Suprapubic skin (tissue), 4 donors: ENCODE data around the gene ROBO1. TPM values are rescaled to one million over a fixed set of nuclear protein-coding genes. Genes with fewer than 3 reads are reported as not detected.

ENCODE experiments used
- DNase-seq, 2 donors: peaks; one replicate each; pipeline ENCODE4 v3.0.0-alpha.2; 2019; ENCODE audit warnings: low spot score in 2 of 2
- H3K27ac ChIP-seq: fragments of 200-600 bp; sonication (generic); one replicate; pipeline ENCODE4 v1.5.1; 2019
- H3K27me3 ChIP-seq: fragments of 200-600 bp; sonication (generic); one replicate; pipeline ENCODE4 v1.5.1; 2019
- H3K36me3 ChIP-seq: fragments of 200-600 bp; sonication (generic); one replicate; pipeline ENCODE4 v1.5.1; 2019
- H3K4me1 ChIP-seq: fragments of 200-600 bp; sonication (generic); one replicate; pipeline ENCODE4 v1.5.1; 2019
- H3K4me3 ChIP-seq: fragments of 200-600 bp; sonication (generic); one replicate; pipeline ENCODE4 v1.5.1; 2019; ENCODE audit warnings: mild to moderate bottlenecking
- H3K9me3 ChIP-seq: fragments of 200-600 bp; sonication (generic); one replicate; pipeline ENCODE4 v1.5.1; 2019
- EP300 ChIP-seq: sonication (generic); formaldehyde crosslinking; IDR thresholded peaks from one replicate; pipeline ENCODE4 v1.6.1; 2017; ENCODE audit warnings: antibody characterized with exemption
- POLR2A ChIP-seq, 2 donors: fragments of 450-650 bp; IDR thresholded peaks; one replicate each; pipeline ENCODE4 v1.6.1; 2017; ENCODE audit warnings: antibody characterized with exemption in 2 of 2, mild to moderate bottlenecking in 2 of 2, moderate library complexity in 2 of 2
- POLR2AphosphoS5 ChIP-seq, 3 donors: sonication (generic); formaldehyde crosslinking; IDR thresholded peaks; one replicate each; pipeline ENCODE4 v1.6.1; 2017; ENCODE audit warnings: antibody characterized with exemption in 3 of 3
- WGBS: methylation state at CpG from one replicate; pipeline ENCODE4 v1.1.5; 2018; 5-methylcytosine and 5-hydroxymethylcytosine counted together
- total RNA-seq, 4 donors: library from RNA; depleted of rRNA; stranded (reverse); fragments of >200 nt; gene quantifications; one replicate each; pipeline ENCODE4 v1.1.0, GENCODE V29; 2016
- TF ChIP-seq, protein P1 (sequence below), 2 donors: fragments of 200-600 bp in 1 of 2; fragments of 450-650 bp in 1 of 2; sonication (generic) in 1 of 2; IDR thresholded peaks; one replicate each; pipeline ENCODE4 v1.5.1; 2016 to 2019; ENCODE audit warnings: antibody characterized with exemption in 2 of 2, mild to moderate bottlenecking in 1 of 2, moderate library complexity in 1 of 2

The ROBO1 gene
- total RNA-seq, 4 donors from 2014 or later: 67.7 to 80.3 (median 71.3) TPM

- H3K4me1 ChIP-seq: peaks cover 12% of the 10 kb centered on the region
- no peak overlapping the region for H3K4me3 ChIP-seq
- no peaks in the 10 kb centered on the region for H3K9me3 ChIP-seq
- H3K36me3 ChIP-seq: no peaks in the 10 kb centered on the region
- TF ChIP-seq EP300 (no peak), POLR2A (IDR thresholded peaks at IDR 0.05) (no peak), POLR2AphosphoS5 (IDR thresholded peaks at IDR 0.05) (no peak)
- TF ChIP-seq, protein P1, sequence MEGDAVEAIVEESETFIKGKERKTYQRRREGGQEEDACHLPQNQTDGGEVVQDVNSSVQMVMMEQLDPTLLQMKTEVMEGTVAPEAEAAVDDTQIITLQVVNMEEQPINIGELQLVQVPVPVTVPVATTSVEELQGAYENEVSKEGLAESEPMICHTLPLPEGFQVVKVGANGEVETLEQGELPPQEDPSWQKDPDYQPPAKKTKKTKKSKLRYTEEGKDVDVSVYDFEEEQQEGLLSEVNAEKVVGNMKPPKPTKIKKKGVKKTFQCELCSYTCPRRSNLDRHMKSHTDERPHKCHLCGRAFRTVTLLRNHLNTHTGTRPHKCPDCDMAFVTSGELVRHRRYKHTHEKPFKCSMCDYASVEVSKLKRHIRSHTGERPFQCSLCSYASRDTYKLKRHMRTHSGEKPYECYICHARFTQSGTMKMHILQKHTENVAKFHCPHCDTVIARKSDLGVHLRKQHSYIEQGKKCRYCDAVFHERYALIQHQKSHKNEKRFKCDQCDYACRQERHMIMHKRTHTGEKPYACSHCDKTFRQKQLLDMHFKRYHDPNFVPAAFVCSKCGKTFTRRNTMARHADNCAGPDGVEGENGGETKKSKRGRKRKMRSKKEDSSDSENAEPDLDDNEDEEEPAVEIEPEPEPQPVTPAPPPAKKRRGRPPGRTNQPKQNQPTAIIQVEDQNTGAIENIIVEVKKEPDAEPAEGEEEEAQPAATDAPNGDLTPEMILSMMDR (IDR thresholded peaks at IDR 0.05): no peak
- WGBS: 47% methylated on average over 1 of the region's 1 CpG
- H3K27ac ChIP-seq: no peak overlapping the region
- no peaks in the 10 kb centered on the region for H3K27me3 ChIP-seq
- DNase-seq: no peak
Measured at GRCh38 chr3:78823859-78824258, 943.9 kb downstream of the ROBO1 start.

GRCh38 chr3:78823434-78823833, 944.4 kb downstream of the ROBO1 start:
- Histone ChIP-seq H3K9me3 (no peaks in the 10 kb centered on the region), H3K27ac (no peak overlapping the region), H3K36me3 (no peaks in the 10 kb centered on the region), H3K27me3 (no peaks in the 10 kb centered on the region), H3K4me3 (no peak overlapping the region), H3K4me1 (peaks cover 12% of the 10 kb centered on the region)
- 78% methylated on average over 4 of the region's 4 CpGs for WGBS
- no peak for DNase-seq
- TF ChIP-seq POLR2A (IDR thresholded peaks at IDR 0.05): no peak
- TF ChIP-seq POLR2AphosphoS5 (IDR thresholded peaks at IDR 0.05): no peak
- TF ChIP-seq EP300: no peak
- TF ChIP-seq, protein P1 (IDR thresholded peaks at IDR 0.05): no peak

DNA sequence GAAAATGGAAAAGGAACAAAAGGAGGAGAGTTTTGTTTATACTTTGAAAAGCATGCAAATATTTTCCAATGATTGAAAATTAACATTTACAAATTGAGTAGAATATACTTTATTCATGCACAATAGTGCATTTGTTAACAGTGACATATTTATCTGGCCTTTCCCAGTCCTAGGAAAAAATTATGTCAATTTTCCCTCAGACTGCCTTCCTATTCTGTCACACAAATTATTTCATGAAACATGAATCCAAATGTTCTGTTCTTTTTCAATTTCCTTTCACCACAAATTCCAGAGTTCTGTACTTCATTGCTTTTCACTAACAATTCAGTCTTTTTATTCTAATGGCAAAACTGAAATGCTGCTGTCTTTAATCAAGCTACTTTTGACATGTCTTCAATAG, 945.1 kb downstream of the ROBO1 start:
- Histone ChIP-seq H3K4me1 (peaks cover 12% of the 10 kb centered on the region), H3K27ac (no peak overlapping the region), H3K36me3 (no peaks in the 10 kb centered on the region), H3K27me3 (no peaks in the 10 kb centered on the region), H3K4me3 (no peak overlapping the region), H3K9me3 (no peaks in the 10 kb centered on the region)
- DNase-seq: no peak
- TF ChIP-seq, protein P1 (IDR thresholded peaks at IDR 0.05): no peak
- no peak for TF ChIP-seq POLR2A (IDR thresholded peaks at IDR 0.05)
- TF ChIP-seq EP300: no peak
- TF ChIP-seq POLR2AphosphoS5 (IDR thresholded peaks at IDR 0.05): no peak

DNA sequence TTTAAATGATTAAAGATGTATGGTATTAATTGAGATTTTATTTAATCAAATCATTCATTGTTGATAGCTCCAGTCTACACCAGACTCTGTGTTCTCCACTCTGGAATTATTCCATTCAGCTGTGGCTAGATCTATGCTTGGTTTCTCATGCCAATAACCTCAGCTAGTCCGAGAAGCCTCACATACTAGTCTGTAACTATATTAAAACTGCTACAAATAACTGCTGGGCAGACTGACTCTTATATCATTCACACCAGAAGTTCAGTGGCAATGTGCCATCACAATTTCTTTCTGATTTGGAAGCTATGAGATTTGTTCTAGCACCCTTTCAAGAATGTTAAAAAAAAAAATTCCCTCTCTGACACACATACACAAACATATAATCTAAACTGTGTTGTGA, 947.3 kb downstream of the ROBO1 start:
- DNase-seq: no peak
- no peak overlapping the region for H3K27ac ChIP-seq
- no peaks in the 10 kb centered on the region for H3K27me3 ChIP-seq
- no peaks in the 10 kb centered on the region for H3K36me3 ChIP-seq
- TF ChIP-seq POLR2AphosphoS5 (IDR thresholded peaks at IDR 0.05) (no peak), EP300 (no peak), POLR2A (IDR thresholded peaks at IDR 0.05) (no peak)
- TF ChIP-seq, protein P1 (IDR thresholded peaks at IDR 0.05): no peak
- 36% methylated on average over 1 of the region's 1 CpG for WGBS
- no peak overlapping the region for H3K4me3 ChIP-seq
- H3K9me3 ChIP-seq: no peaks in the 10 kb centered on the region
- H3K4me1 ChIP-seq: peaks cover 12% of the 10 kb centered on the region

DNA sequence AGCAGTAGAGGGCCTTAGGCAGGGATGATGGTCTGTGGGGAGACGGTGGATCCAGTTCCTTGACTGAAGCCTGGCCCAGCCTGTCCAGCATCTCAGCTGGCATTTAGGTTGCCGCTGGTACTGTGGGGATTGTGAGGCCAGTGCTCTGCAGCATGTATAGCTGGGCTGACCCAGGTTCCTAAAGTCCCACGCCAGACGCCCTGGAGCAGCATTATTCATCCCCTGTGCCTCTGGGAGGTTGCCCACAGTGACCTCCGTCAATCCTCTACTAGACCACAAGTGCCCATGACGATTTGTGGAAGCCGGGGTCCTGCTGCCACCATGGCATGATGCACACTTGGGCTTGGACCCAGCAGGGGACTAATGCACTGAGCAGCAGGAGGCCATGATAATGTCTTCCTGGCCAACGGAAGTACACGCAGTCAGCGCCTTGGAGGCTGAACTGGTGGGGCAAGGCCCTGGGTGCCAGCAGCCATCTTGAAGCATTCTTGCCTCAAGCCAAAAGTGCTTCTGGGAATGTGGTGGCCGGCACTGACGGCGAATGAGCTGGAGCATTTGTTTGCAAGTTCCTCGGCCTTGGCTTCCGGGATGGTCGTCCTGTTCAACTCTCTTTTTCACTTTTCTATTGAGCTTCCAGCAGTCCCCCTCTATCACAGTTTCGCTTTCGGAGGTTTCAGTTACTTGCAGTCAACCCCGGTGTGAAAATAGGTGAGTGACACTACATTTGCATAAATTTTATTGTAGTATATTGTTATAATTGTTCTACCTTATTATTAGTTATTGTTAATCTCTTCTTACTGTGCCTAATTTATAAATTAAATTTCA, 949.4 kb downstream of the ROBO1 start:
- Histone ChIP-seq H3K27me3 (no peaks in the 10 kb centered on the region), H3K9me3 (no peaks in the 10 kb centered on the region), H3K4me1 (peaks cover 5% of the 10 kb centered on the region), H3K27ac (no peak overlapping the region), H3K36me3 (no peaks in the 10 kb centered on the region), H3K4me3 (no peak overlapping the region)
- peak; percentile 52 to 69 for DNase-seq
- TF ChIP-seq, protein P1 (IDR thresholded peaks at IDR 0.05): no peak
- no peak for TF ChIP-seq EP300
- TF ChIP-seq POLR2AphosphoS5 (IDR thresholded peaks at IDR 0.05): no peak
- TF ChIP-seq POLR2A (IDR thresholded peaks at IDR 0.05): no peak
- 95% methylated on average over 13 of the region's 19 CpGs for WGBS
